Astrocyte (in vitro differentiated cells and primary cell): ENCODE measurements around the gene GNB1.

Source experiments
- EZH2 ChIP-seq: IDR thresholded peaks from 2 replicates; pipeline ENCODE4 v1.6.1; 2012; ENCODE audit warnings: mild to moderate bottlenecking, low read length, inconsistent platforms; ENCODE audit not compliant: insufficient read depth
- TF ChIP-seq, protein P1 (sequence below): IDR thresholded peaks from 2 replicates; pipeline ENCODE4 v1.5.1; 2011; ENCODE audit warnings: low read depth, mild to moderate bottlenecking, inconsistent platforms, low read length, moderate library complexity; ENCODE audit not compliant: insufficient read depth

DNA sequence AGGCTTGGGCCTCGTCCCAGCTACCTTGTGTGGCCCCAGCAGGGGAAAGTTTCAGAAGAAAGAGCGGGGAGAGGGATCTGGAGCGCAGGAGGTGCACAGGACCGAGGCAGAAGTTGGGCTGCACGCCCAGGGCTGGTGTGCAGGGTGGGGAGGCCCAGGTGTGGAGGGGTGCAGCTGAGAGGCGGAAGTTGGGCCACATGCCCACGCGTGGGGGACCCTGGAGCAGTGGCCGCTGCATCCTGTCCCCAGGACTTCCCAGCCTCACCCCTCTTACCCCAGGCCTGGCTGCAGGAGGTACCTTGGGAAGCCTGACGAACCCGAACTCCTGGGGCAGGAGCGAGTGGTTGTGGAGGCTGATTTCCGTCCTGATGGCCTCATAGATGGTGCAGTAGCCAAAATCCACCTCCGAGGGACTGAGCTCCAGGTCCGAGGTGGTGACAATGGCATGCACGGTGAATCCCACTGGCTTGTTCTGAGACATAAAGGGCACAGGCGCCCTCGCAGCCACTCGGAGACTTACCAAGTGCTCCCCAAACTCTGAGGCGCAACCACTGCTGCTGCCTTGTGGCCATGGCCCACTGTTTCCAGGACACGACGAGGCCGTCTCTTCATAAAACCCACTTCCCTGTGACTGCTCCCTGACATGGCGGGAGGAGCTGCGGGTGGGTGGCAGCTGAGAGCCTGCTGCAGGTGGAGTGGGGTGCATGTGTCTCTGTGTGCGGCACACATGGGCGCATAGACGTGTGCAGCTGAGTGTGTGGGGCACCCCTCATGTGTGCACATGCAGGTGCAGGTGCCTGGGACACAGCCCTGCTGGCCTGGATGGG is 48.6 kb upstream of the GNB1 start:
- TF ChIP-seq, protein P1, sequence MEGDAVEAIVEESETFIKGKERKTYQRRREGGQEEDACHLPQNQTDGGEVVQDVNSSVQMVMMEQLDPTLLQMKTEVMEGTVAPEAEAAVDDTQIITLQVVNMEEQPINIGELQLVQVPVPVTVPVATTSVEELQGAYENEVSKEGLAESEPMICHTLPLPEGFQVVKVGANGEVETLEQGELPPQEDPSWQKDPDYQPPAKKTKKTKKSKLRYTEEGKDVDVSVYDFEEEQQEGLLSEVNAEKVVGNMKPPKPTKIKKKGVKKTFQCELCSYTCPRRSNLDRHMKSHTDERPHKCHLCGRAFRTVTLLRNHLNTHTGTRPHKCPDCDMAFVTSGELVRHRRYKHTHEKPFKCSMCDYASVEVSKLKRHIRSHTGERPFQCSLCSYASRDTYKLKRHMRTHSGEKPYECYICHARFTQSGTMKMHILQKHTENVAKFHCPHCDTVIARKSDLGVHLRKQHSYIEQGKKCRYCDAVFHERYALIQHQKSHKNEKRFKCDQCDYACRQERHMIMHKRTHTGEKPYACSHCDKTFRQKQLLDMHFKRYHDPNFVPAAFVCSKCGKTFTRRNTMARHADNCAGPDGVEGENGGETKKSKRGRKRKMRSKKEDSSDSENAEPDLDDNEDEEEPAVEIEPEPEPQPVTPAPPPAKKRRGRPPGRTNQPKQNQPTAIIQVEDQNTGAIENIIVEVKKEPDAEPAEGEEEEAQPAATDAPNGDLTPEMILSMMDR: no peak
- no peak for TF ChIP-seq EZH2
